HEK293 (cell line): ENCODE data around the gene PTPRN2.

Experiments
- BCL11A ChIP-seq: fragments of 450-650 bp; formaldehyde crosslinking; IDR thresholded peaks from 2 replicates; pipeline ENCODE4 v1.5.1; 2016; ENCODE audit warnings: low read depth, missing biosample characterization, missing genetic modification characterization
- CTCF ChIP-seq: fragments of 450-650 bp; formaldehyde crosslinking; IDR thresholded peaks from 2 replicates; pipeline ENCODE4 v1.5.1; 2016; ENCODE audit warnings: missing biosample characterization, missing genetic modification characterization
- ZNF140 ChIP-seq: fragments of 450-650 bp; formaldehyde crosslinking; IDR thresholded peaks from 2 replicates; pipeline ENCODE4 v1.5.1; 2016; ENCODE audit warnings: missing biosample characterization, missing genetic modification characterization
- ZNF24 ChIP-seq: fragments of 450-650 bp; formaldehyde crosslinking; IDR thresholded peaks from 2 replicates; pipeline ENCODE4 v1.5.1; 2016; ENCODE audit warnings: missing biosample characterization, missing genetic modification characterization

GRCh38 chr7:157710396-157710795, 877.2 kb downstream of the PTPRN2 start:
- no peak for TF ChIP-seq ZNF140 (tag by site-specific recombination)
- no peak for TF ChIP-seq BCL11A
- TF ChIP-seq ZNF24 (tag by site-specific recombination) = no peak
- no peak for TF ChIP-seq CTCF (tag by site-specific recombination)
